Activated naive CD4-positive, alpha-beta T cell (primary cell): ENCODE results near the gene SLC22A13.
"Not testable (repeated sequence)": the region's sequence is repeated elsewhere in the genome, so short reads cannot be mapped to it uniquely, and the experiment has no call there.

ENCODE experiments used
- DNase-seq, 4 experiments: peaks; one replicate each; lab custom pipeline; 2025; lab: John Stamatoyannopoulos, UW

SLC22A13 gene

DNA sequence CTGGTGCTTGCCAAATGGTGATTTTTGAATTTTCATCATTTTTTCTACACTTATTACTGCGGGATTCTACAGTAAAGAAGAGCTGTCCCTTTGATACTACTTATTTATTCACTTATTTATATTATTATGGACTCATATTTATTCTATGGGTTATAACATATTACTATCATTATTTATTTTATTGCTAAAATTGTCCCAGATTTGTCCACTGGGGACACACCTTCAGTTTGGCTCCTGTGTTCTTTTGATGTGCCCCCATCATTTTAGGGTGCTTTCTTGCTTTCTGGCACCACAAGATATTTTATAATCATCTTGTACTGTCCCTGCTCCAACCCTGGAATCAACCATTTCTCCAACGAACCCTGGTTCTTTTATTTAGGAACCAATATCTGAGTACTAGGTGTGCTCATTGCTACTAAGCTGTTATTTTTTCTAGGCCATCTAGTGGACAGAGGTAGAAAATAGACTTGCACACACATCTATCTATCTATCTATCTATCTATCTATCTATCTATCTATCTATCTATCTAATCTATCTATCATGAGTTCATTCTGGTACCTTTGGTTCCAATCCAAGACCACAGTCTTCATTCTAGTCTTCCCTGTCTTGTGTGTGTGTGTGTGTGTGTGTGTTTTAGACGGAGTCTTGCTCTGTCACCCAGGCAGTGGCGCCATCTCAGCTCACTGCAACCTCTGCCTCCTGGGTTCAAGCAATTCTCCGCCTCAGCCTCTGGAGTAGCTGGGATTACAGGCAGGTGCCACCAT is 32.5 kb downstream of the SLC22A13 start:
- no peak for DNase-seq

DNA sequence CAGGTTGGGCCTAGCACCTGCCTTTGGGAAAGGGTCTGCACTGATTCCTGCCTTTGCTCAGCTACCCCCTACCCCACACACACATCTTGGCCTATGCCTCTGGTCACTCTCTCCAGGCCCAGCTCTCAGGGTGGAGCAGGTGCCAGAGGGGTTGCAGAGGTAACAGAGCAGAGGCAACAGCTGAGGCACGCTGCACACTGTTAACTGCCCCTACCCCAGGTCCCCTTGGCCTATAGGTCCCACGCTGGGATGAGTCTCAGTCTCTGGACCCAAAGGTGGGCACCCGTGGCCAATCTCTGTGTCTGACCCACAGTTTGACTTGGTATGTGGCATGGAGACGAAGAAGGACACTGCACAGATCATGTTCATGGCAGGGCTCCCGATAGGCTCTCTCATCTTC is 41.3 kb downstream of the SLC22A13 start:
- no peak for DNase-seq

DNA sequence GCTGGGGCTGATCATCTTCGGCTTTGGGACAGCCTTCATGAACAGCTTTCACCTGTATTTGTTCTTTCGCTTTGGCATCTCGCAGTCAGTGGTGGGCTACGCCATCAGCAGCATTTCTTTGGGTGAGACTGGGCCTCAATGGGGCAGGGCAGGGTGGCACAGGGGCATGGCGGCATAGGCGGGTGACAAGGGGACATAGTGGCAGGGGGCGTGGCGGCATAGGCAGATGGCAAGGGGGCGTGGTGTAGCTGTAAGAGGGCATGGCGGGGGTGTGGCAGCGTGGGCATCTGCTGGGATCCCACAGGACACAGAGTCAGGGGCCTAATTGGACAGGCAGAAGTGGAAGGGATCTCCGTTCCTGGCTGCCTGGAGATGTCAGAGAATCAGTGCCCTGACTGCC is 42.0 kb downstream of the SLC22A13 start:
- no peak for DNase-seq

DNA sequence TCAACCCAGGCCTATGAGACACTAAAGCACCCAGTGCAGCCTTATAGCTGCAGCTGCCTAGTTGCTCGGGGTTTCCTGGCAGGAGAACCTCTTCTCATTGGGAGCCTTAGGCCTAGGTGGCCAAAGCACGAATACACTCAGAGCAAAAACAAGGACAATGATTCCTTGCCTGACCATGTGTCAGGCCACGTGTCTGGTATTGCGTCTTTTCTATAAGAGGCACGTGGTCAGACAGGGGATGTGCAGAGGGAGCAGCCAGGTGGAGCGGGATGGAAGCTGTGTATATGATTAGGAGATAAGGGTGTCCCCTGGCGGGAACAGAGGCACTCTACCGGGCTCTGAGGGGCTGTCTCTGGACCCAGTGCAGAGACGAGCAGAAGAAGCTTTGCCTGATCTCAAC is 42.8 kb downstream of the SLC22A13 start:
- no peak for DNase-seq

DNA sequence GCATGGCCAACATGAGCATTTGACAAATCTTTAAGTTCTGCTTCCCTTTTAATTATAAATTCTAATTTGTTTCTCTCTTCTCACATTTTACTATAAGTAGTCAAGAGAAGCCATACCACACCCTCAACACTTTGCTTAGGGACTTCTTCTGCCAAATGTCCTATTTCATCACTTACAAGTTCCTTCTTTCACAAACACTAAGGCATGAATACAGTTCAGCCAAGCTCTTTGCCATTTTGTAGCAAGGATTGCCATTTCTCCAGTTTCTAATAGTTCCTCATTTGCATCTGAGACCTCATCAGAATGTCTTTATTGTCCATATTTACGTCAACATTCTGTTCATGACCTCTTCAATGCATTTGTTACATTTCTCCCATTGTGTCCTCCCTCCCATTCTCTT is 45.9 kb downstream of the SLC22A13 start:
- DNase-seq, result no peak

DNA sequence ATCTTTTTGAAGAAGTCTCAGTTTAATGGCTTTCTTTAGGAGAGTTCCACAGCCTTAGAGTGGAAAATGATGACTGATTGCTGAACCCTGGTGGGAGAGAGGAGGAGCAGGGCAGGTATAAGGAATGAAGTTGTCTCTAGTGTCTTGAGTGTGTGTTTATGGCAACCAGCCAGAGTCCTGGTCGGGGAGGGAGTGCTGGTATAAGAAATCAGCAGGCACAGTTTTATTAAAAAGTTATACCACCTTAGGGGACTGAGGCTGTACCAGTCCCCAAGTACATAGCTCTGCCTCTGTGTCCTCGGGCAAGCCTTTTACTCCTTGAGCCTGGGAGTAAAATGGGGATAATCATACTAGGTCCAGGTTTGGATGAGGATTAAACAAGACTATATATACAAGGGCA is 46.3 kb downstream of the SLC22A13 start:
- DNase-seq, result no peak

DNA sequence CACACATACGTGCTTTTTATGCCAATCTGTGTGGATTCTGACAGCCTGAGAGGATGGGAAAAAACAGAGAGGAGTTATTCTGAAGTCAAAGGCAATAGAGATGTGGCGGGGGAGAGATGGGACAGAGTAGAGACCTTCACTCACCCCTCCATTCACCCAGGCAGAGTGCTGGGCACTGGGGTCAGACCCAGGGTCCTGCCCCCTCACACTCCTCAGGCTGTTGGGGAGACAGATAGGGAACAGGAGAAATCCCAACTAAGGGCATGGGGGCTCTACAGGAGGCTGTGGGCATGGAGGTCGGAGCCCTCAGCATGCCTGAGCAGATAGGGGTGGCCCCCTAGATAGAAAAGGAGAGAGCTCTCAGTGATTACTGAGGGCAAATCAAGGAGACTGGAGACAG is 46.7 kb downstream of the SLC22A13 start:
- DNase-seq, result no peak

DNA sequence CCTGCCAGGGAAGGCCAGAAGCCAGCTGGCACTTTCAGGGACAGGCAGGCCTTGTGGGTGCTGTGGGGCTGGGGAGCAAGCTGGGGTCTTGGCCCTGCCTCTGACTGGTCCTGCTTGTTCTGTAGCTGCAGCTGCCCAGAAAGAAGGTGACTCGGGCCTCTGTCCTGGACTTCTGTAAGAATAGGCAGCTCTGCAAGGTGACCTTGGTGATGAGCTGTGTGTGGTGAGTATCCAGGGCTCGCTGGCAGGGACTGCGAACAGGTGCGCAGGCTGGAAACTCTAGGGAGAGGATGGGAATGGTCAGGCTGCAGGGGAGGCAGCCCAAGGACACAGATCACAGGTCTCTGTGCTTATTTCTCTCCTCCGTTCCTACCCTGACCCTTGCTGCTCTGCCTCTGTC is 47.7 kb downstream of the SLC22A13 start:
- no peak for DNase-seq

DNA sequence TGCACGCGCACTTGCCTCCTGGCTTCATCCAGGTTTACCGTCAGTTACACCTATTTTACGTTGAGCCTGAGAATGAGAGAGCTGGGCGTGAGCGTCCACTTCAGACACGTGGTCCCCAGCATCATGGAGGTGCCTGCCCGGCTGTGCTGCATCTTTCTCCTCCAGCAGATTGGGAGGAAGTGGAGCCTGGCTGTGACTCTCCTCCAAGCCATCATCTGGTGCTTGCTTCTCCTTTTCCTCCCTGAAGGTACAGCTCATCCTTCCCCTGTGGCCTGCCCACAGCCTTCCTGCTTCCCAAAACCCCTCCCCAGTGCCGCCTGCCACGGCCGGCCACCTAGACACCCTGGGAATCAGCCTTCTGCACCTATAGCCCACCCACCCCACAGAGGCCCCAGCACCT is 48.1 kb downstream of the SLC22A13 start:
- no peak for DNase-seq

DNA sequence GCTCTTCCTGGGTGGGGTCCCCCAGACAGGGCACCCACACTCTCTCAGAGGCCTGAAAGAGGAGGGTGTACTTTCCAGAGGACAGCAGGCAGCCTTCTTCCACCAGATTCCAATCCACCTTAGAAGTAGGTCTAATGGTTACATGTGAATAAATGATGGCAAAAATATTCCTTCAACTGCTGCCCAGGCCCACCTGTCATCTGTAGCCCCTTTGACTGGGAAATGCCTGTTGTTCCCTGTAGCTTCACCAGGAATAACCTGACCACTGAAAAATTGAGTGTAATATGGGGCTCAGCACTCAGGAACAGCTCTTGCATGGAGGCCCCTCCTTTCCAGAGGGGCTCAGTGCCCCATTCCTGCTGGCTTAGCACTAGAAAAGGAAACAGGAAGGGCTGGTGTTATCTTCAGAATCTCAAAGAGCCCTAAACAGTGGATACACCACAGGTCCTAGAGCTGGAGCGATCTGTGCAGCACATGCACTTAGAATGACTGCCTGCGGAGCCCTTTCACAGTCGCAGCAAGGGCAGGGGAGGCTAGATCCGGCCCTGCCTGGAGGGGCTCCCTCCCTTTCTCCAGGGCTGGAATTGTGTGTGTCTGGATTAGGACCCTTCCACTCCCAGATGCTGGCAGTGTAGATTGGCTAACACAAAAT is 48.6 kb downstream of the SLC22A13 start:
- DNase-seq, result no peak

DNA sequence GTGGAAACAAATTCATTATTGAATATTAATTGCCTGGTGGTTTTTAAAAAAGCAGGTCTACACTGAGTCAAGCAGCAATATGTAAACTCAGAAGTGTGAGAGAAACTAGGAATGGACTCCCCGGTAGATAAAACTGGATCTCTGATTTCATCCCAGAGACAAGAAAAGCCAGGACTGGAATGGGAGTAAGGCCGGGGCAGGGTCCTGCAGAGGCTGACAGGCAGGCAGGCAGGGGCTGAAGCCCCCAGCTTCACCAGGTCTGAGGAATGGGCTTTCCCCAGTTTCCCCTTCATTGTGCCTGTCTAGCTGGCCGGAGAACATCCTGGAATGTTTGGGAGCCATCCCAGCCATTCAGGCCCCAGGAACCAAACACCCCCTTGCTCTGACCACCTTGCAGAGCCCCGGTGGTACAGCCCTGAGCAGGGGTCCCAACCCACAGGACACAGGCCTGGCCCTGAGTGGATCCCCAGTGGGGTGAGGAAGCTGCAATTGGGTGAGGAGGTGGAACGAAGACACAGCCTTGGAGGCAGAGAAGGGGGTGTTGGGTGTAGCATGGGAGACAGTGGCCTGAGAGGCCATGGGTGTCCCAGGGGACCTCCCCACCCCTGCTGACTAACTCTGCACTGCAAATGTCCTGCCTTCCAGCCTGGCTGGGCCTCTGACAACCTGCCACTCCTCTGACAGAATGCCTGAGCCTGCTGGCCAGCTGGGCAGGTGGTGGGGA is 49.3 kb downstream of the SLC22A13 start:
- DNase-seq, result no peak

DNA sequence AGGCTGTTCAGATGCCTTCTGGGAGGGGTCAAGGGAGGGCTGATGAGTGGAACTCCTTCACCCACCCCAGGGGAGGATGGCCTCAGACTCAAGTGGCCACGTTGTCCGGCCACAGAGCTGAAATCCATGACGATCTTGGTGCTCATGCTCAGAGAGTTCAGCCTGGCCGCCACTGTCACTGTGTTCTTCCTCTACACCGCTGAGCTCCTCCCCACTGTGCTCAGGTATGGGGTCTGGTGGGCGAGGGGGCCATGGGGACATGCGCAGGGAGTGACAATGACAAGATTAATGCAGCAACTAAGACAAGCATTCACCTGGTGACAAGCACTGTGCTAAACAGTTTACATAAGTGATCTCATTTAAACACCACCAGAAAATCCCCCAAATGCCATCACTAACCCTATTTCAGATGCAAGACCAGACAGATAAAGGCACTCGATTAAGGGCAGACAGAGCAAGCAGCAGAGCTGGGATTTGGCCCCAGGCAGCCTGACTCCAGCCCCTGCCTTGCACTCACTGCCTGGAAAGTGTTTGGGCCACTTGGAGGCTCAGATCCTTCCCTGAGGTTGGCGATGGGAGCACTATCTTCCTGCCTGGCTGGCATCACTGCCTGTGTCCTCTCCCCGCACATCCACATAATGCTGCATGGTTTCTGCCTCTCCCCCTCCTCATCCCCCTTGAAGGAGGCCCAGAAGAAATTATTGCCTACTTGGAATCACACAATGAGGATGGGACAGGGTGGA is 50.0 kb downstream of the SLC22A13 start:
- no peak for DNase-seq

DNA sequence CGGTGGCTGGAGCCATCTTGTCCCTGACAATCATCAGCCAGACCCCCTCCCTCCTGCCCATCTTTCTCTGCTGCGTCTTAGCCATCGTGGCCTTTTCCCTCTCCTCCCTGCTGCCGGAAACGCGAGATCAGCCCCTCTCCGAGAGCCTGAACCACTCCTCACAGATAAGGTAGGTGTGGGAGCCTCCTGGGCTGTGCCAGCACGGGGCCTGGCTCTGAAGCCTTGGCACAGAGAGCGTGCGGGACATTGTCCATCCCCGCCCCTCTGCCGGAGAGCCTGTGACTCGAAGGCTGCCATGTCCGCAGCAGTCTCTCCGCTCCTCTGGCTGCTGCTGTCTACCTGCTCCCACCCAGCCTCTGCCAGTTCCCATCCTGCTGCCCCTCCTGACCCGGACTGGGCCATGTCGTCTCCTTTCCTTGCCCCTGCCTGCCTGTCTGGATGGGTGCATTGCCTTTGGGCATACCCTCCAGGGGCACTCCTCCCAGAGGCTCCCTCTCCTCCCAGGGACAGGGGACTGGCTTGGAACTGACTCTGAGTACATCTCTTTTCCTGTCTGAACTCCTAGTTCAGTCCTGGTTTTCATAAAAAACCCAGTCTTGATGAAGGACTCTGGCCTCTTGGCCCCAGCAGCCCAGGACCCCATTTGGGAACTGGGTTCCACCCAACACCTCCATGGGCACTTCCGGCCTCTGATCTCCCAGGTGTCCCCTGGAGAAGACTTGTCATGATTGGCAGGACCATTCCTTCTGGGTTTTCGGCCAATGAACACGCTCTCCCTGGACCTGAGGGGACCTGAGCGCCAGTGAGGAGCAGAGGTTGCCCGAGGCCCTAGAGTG is 51.0 kb downstream of the SLC22A13 start:
- DNase-seq, result no peak

DNA sequence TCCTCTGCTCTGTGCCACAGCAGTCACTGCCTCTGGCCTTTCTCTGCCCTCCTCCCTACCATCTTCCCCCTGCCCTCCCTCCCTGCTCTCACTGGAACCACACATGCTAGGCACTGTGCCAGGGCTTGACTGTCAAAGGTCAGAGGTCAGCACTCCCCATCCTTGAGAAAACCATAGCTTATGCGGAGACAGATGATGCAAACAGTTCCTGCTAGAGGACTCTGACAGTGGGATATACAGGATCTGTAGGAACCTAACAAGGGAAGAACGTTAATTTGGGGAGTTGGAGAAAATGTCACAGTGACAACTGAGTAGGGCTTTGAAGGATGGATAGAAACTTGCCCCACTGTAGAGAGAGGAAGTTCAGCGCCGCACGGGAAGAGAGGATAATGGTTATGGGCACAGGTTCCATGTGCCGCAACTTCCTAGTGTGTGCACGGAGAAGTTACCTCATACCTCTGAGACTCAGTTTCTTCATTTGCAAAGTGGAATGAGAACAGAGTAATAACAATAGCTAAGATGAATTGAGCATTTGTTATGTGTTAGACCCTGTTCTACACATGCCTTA is 51.7 kb downstream of the SLC22A13 start:
- DNase-seq, result no peak

DNA sequence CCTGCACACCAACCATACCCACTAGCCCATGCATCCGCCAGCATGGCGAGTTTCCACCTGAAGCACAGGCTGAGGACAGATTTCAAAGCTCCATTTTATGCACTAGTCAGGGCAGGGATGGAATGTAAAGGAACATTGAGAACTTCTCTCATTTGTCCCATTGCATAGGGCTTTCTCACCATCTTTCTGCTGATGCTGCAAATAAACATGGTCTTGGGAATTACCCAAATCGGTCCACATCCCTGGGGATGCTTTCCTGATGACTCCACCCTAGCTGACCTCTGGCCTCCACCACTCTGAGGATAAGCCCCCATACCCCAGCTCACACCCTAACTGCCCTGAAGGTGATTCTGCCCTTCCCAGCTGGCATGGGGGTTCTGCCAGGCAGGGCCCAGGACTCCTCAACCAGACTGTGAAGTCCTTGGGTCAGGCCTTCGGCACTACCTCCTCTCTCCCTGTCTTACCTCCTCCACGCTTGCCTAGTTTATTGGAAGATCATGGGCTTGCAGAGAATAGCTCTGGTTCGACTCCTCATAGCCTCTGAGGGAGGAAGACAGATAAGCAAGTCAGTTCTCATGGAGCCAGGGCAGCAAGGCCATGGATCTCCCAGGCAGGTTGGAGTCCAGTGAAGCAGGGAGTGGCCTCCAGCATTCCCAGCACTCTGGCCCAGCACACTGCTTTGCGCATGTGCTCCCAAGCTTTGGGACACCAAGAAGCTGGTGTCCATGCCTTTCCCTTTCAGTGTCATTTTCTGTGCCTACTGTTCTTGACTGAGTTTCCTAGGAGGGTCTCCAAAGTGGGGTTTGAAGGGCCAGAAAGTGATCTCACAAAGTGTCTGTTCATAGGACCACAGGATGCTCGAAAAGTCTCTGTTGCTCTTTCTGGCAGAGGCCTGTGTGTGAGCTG is 53.4 kb downstream of the SLC22A13 start:
- DNase-seq, result no peak

DNA sequence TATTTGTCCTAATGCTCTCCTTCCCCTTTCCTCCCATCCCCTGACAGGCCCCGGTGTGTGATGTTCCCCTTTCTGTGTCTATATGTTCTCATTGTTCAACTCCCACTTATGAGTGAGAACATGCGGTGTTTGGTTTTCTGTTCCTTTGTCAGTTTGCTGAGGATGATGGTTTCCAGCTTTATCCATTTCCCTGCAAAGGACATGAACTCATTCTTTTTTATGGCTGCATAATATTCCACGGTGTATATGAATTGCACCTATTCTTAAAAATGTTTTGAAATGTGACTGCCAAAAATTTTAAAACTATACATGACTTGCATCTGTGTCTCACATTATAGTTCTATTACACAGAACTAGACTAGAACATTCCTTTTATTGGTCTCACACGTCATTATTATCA is 55.0 kb downstream of the SLC22A13 start:
- DNase-seq, result not testable (repeated sequence)

DNA sequence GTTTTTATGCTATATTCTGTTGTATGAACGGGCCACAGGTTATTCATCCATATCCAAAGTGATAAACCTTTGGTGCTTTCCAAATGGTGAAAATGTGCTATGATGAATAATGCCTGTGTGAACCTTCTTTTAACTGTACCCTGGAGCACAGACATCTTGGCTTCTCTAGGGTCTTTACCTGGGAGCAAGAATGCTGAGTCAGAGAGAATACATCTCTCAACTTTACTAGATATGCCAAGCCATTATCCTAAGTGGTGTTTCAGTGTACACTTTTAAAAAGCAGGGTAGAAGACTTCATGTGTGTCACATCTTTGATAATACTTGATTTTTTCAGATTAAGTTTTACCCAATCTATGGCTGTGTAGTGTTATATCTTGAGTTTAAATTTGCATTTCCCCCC is 57.4 kb downstream of the SLC22A13 start:
- DNase-seq, result no peak

DNA sequence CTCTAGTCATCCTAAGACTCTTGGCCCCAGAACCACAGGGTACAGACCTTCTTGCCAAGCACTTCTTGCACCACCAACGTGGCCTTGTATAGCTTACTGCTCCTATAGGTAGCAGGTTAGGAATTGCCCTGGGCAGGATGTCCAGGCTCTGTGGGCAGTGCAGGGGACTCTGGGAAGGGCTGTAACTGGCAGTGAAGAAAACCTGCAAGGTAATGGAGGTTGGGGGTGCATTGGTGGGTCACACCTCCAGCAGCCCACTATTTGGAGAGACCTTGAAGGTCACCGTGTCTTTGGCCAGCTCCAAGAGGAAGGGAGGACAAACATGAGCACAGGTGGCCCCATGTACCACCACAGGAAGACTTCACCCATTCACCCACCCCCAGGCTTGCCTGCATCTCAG is 59.6 kb downstream of the SLC22A13 start:
- no peak for DNase-seq

DNA sequence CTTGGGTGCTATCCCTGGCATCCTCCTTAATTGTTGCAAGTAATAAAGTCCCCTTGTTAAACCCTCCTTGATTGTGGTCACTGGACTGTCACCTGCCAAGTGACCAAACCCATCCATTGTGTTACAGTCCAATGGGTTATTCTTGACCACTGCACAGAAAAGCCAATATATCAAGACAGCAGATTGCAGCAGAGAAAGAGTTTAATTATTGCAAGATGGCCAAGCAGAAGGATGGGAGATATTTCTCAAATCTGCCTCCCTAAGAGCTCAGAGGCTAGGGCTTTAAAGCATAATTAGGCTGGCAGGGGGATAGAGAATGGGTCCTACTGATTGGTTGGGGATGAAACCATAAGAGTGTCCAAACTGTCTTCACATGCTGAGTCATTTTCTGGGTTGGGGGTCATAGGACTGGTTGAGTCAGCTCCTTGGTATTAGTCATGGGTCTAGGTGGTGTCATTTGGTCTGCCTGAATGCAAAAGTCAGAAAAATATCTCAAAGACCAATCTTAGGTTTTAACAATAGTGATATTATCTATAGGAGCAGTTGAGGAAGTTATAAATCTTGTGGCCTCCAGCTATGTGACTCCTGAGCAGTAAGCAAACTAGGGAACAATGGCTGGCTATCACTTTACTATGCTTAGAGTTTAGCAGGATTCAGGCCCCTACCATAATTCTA is 61.9 kb downstream of the SLC22A13 start:
- DNase-seq, result no peak
